Liver (tissue), 9 donors: ENCODE data around the gene CLASRP. TPM values are rescaled to one million over a fixed set of nuclear protein-coding genes. Genes with fewer than 3 reads are reported as not detected.

Source experiments
- DNase-seq: peaks from one replicate; pipeline ENCODE4 v3.0.0-alpha.2; 2017; ENCODE audit warnings: low spot score
- H3K27ac ChIP-seq, 2 donors: one replicate each; pipeline ENCODE4 v1.7.0; 2013; ENCODE audit warnings: inconsistent platforms in 2 of 2, low read length in 2 of 2, control low read depth in 1 of 2, low read depth in 1 of 2, mild to moderate bottlenecking in 1 of 2
- H3K27me3 ChIP-seq, 4 donors: one replicate each; pipeline versions ENCODE4 v1.6.1 to v1.7.0; 2013; ENCODE audit warnings: low read length in 3 of 4, inconsistent platforms in 1 of 4, mild to moderate bottlenecking in 1 of 4, moderate library complexity in 1 of 4; ENCODE audit not compliant: control insufficient read depth in 4 of 4, insufficient read depth in 4 of 4
- H3K36me3 ChIP-seq, 4 donors: one replicate each; pipeline versions ENCODE4 v1.6.1 to v1.7.0; 2013; ENCODE audit warnings: low read length in 3 of 4, mild to moderate bottlenecking in 3 of 4, low read depth in 1 of 4, moderate library complexity in 1 of 4; ENCODE audit not compliant: control insufficient read depth in 4 of 4, insufficient read depth in 3 of 4
- H3K4me1 ChIP-seq, 4 donors: one replicate each; pipeline versions ENCODE4 v1.6.1 to v1.7.0; 2013; ENCODE audit warnings: low read length in 3 of 4, mild to moderate bottlenecking in 3 of 4, moderate library complexity in 1 of 4; ENCODE audit not compliant: control insufficient read depth in 4 of 4, insufficient read depth in 4 of 4
- H3K4me3 ChIP-seq, 3 donors: one replicate each; pipeline versions ENCODE4 v1.6.1 to v1.7.0; 2013; ENCODE audit warnings: low read length in 3 of 3, control low read depth in 1 of 3, low read depth in 1 of 3, mild to moderate bottlenecking in 1 of 3
- H3K9ac ChIP-seq, 2 donors: one replicate each; pipeline ENCODE4 v1.7.0; 2013; ENCODE audit warnings: low read length in 2 of 2, mild to moderate bottlenecking in 2 of 2, moderate library complexity in 2 of 2, control low read depth in 1 of 2, low read depth in 1 of 2
- H3K9me3 ChIP-seq, 4 donors: one replicate each; pipeline versions ENCODE4 v1.6.1 to v1.7.0; 2013; ENCODE audit warnings: low read length in 3 of 4; ENCODE audit not compliant: control insufficient read depth in 4 of 4
- GABPA ChIP-seq, 2 donors: IDR thresholded peaks in 1 of 2; conservative IDR thresholded peaks in 1 of 2; 2 replicates each; pipeline ENCODE4 v1.6.1; 2016; ENCODE audit warnings: antibody characterized with exemption in 2 of 2, mild to moderate bottlenecking in 1 of 2, moderate library complexity in 1 of 2
- HNF4G ChIP-seq: IDR thresholded peaks from 2 replicates; pipeline ENCODE4 v1.6.1; 2016; ENCODE audit warnings: antibody characterized with exemption
- JUND ChIP-seq, 2 donors: IDR thresholded peaks; 2 replicates each; pipeline ENCODE4 v1.6.1; 2016; ENCODE audit warnings: antibody characterized with exemption in 2 of 2
- NR2F2 ChIP-seq: IDR thresholded peaks from 2 replicates; pipeline ENCODE4 v1.6.1; 2016; ENCODE audit warnings: antibody characterized with exemption
- RAD21 ChIP-seq, 2 donors: IDR thresholded peaks; 2 replicates each; pipeline ENCODE4 v1.6.1; 2016; ENCODE audit warnings: antibody characterized with exemption in 2 of 2, mild to moderate bottlenecking in 2 of 2
- RXRA ChIP-seq, 2 donors: IDR thresholded peaks; 2 replicates each; pipeline ENCODE4 v1.6.1; 2017 to 2018; ENCODE audit warnings: antibody characterized with exemption in 2 of 2, mild to moderate bottlenecking in 1 of 2
- SP1 ChIP-seq: IDR thresholded peaks from 2 replicates; pipeline ENCODE4 v1.6.1; 2018; ENCODE audit warnings: antibody characterized with exemption, mild to moderate bottlenecking
- WGBS: extraction: QIAGEN DNeasy Blood & Tissue Kit; methylation state at CpG from one replicate; pipeline ENCODE4 v1.1.7; 2013; 5-methylcytosine and 5-hydroxymethylcytosine counted together
- polyA plus RNA-seq, 2 donors: library from polyadenylated mRNA; stranded (reverse) in 1 of 2; unstranded in 1 of 2; fragments of 200-250 nt in 1 of 2; fragments of >200 nt in 1 of 2; fragmentation: Nextera tagmentation in 1 of 2; extraction: Ambion mirVana in 1 of 2; gene quantifications; one replicate each; pipeline versions ENCODE4 v1.2.1 to v1.2.3, GENCODE V29; 2013 to 2015
- total RNA-seq, 2 donors: library from RNA; depleted of rRNA; stranded (reverse); fragments of >200 nt; gene quantifications; one replicate each; pipeline ENCODE4 v1.2.3, GENCODE V29; 2014
- TF ChIP-seq, protein P1 (sequence below): IDR thresholded peaks from 2 replicates; pipeline ENCODE4 v1.6.1; 2016; ENCODE audit warnings: antibody characterized with exemption
- TF ChIP-seq, protein P2 (sequence below): IDR thresholded peaks from 2 replicates; pipeline ENCODE4 v1.6.1; 2016; ENCODE audit warnings: antibody characterized with exemption, mild to moderate bottlenecking
- TF ChIP-seq, protein P3 (sequence below): fragments of 150-350 bp; IDR thresholded peaks from 2 replicates; pipeline ENCODE4 v1.5.1; 2017; ENCODE audit warnings: improper control_type of control experiment, low read depth, low read length; ENCODE audit not compliant: missing input control
- TF ChIP-seq, protein P4 (sequence below): IDR thresholded peaks from 2 replicates; pipeline ENCODE4 v1.6.1; 2016; ENCODE audit warnings: antibody characterized with exemption
- donor health status: healthy.
- donor health status: healthy.
- donor health status: healthy.
- donor health status: healthy.
- donor health status: healthy.

CLASRP gene
- total and polyA plus RNA-seq, 4 donors: 9.0 to 44.3 (median 12.8) TPM

DNA sequence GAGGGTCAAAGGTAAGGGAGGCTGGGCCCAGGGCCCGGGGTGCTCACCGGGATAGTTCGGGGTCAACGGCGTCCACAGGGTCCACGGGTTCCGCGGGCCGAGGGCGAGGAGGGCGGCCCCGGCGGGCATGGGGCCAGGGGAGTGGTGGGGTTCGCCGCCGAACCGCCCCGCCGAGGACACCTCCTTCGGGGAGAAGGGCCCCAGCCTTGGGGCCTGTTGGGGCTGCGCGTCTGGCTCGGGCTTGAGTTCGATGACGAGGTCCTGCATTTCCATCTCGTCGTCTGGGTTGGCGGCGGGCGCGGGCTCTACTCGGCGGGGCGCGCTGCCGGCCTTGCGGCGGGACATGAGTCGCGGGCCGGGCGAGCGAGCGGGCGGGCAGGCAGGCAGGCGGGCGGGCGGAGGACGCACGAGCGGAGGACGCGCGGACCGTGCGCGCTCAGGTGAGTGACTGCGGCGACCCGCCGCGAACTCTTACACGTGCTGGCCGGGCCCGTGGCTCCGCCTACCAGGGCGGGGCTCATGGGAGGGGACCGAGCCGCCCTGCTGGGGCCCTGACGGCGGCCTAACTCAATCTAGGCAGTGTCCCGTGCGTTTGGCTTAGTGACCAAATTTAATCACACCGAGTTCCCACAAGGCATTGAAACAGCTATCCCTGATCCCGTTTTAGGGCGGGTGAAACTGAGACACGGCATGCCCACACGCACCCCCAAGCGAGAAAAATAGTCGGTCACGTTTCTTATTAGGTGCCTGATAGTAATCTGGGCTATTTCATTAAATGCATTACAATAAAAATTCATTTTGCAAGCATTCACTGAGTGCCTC lies 37.4 kb downstream of the CLASRP start, which contains the start of gene ZNF296:
TSS of gene ZNF296 (minus strand) at position 450 of the 822 bp plus-strand sequence. CDS start at position 345, 105 bp downstream.
- peak within 1 kb of the TSS; percentile 46 to 49 for H3K27ac ChIP-seq
- WGBS: 5% methylated on average over 81 of the region's 81 CpGs
- no peaks in the 10 kb centered on the region for H3K27me3 ChIP-seq
- peaks cover 6 to 28% (median 19%) of the 10 kb centered on the region in 4 donors for H3K4me1 ChIP-seq
- DNase-seq: peak; percentile 83
- H3K36me3 ChIP-seq: peaks cover 0 to 3% (median under 1%) of the 10 kb centered on the region in 4 donors
- peak within 1 kb of the TSS in 2 of 3 donors; percentile 43 to 53 for H3K4me3 ChIP-seq
- no peak within 1 kb of the TSS for H3K9ac ChIP-seq
- TF ChIP-seq HNF4G (no peak), GABPA (IDR thresholded peaks at IDR 0.05 in 1 of 2, conservative IDR thresholded peaks at IDR 0.05 in 1 of 2) (no peak), RXRA (IDR thresholded peaks at IDR 0.05) (peak; percentile 31 to 45), SP1 (no peak), RAD21 (IDR thresholded peaks at IDR 0.05) (no peak), JUND (IDR thresholded peaks at IDR 0.05) (no peak)
- TF ChIP-seq, protein P1, sequence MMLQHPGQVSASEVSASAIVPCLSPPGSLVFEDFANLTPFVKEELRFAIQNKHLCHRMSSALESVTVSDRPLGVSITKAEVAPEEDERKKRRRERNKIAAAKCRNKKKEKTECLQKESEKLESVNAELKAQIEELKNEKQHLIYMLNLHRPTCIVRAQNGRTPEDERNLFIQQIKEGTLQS: no peak
- H3K9me3 ChIP-seq: no peaks in the 10 kb centered on the region

DNA sequence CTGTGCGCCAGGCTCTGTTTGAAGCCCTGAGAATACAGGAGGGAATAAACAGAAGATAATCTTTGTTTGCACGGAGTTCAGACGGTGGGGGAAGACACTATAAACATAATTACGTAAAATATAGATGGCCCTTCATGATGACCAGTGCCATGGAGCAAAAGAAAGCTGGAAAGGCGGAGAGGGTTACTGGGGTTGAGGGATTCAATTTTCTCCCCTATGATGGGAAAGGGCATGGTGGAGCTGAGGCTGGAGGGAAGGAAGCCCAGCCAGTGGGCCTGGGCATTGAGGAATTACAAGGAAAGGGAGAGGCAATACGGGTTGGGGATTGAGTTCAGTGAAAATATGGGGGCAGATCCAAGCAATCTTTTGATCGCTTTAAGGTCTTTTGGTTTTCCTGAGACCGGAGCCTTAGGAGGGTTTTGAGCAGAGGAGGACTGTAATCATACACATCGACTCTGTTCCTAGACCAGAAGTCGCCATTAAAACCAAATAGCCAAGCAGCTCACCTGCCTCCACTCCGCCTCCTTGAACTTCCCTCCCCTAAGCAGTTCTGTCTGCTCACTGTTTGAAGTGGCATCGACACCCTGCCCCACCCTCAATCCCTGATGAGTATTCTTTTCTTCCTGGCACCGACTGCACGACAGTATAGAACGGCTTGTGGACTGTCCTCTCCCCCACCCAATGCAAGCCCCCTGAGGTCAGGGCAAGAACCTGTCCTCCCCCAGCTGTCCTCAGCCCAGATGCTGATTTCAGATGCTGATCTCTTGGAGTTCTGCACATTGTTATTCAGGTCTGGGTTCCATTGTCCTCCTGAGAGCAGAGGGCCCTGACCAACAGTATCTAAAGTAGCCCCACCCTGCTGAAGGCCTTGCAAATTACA lies 38.2 kb downstream of the CLASRP start:
- no peak overlapping the region for H3K4me3 ChIP-seq
- TF ChIP-seq RAD21 (IDR thresholded peaks at IDR 0.05): no peak
- no peak for TF ChIP-seq NR2F2
- no peak for TF ChIP-seq HNF4G
- TF ChIP-seq RXRA (IDR thresholded peaks at IDR 0.05): no peak
- TF ChIP-seq JUND (IDR thresholded peaks at IDR 0.05): no peak
- TF ChIP-seq, protein P2, sequence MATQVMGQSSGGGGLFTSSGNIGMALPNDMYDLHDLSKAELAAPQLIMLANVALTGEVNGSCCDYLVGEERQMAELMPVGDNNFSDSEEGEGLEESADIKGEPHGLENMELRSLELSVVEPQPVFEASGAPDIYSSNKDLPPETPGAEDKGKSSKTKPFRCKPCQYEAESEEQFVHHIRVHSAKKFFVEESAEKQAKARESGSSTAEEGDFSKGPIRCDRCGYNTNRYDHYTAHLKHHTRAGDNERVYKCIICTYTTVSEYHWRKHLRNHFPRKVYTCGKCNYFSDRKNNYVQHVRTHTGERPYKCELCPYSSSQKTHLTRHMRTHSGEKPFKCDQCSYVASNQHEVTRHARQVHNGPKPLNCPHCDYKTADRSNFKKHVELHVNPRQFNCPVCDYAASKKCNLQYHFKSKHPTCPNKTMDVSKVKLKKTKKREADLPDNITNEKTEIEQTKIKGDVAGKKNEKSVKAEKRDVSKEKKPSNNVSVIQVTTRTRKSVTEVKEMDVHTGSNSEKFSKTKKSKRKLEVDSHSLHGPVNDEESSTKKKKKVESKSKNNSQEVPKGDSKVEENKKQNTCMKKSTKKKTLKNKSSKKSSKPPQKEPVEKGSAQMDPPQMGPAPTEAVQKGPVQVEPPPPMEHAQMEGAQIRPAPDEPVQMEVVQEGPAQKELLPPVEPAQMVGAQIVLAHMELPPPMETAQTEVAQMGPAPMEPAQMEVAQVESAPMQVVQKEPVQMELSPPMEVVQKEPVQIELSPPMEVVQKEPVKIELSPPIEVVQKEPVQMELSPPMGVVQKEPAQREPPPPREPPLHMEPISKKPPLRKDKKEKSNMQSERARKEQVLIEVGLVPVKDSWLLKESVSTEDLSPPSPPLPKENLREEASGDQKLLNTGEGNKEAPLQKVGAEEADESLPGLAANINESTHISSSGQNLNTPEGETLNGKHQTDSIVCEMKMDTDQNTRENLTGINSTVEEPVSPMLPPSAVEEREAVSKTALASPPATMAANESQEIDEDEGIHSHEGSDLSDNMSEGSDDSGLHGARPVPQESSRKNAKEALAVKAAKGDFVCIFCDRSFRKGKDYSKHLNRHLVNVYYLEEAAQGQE: no peak
- TF ChIP-seq, protein P3, sequence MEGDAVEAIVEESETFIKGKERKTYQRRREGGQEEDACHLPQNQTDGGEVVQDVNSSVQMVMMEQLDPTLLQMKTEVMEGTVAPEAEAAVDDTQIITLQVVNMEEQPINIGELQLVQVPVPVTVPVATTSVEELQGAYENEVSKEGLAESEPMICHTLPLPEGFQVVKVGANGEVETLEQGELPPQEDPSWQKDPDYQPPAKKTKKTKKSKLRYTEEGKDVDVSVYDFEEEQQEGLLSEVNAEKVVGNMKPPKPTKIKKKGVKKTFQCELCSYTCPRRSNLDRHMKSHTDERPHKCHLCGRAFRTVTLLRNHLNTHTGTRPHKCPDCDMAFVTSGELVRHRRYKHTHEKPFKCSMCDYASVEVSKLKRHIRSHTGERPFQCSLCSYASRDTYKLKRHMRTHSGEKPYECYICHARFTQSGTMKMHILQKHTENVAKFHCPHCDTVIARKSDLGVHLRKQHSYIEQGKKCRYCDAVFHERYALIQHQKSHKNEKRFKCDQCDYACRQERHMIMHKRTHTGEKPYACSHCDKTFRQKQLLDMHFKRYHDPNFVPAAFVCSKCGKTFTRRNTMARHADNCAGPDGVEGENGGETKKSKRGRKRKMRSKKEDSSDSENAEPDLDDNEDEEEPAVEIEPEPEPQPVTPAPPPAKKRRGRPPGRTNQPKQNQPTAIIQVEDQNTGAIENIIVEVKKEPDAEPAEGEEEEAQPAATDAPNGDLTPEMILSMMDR: no peak
- TF ChIP-seq, protein P4, sequence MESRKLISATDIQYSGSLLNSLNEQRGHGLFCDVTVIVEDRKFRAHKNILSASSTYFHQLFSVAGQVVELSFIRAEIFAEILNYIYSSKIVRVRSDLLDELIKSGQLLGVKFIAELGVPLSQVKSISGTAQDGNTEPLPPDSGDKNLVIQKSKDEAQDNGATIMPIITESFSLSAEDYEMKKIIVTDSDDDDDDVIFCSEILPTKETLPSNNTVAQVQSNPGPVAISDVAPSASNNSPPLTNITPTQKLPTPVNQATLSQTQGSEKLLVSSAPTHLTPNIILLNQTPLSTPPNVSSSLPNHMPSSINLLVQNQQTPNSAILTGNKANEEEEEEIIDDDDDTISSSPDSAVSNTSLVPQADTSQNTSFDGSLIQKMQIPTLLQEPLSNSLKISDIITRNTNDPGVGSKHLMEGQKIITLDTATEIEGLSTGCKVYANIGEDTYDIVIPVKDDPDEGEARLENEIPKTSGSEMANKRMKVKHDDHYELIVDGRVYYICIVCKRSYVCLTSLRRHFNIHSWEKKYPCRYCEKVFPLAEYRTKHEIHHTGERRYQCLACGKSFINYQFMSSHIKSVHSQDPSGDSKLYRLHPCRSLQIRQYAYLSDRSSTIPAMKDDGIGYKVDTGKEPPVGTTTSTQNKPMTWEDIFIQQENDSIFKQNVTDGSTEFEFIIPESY: no peak
- H3K4me1 ChIP-seq: peaks cover 6 to 28% (median 19%) of the 10 kb centered on the region in 4 donors
- no peak for DNase-seq
- H3K9me3 ChIP-seq: no peaks in the 10 kb centered on the region
- no peaks in the 10 kb centered on the region for H3K27me3 ChIP-seq
- no peak overlapping the region for H3K9ac ChIP-seq
- no peak overlapping the region for H3K27ac ChIP-seq
- H3K36me3 ChIP-seq: peaks cover 0 to 4% (median 4%) of the 10 kb centered on the region in 4 donors
- 81% methylated on average over 15 of the region's 15 CpGs for WGBS
